ENCODE results near the gene UVRAG.

DNA sequence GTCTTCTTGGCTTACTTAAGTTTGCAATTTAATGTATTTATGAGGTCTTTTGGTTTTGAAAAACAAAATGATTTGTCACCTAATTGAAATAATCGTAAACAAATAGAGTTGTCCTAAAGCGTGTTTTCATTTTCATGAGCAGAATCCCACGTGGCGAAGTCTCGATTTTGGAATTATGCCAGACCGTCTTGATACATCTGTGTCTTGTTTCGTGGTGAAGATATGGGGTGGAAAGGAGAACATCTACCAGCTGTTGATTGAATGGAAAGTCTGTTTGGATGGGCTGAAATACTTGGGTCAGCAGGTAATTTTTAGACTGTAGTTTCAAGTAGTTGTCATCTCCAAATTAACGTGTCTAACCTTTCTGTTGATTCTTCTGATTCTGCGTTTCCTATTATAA is 64.7 kb downstream of the UVRAG start:
- TF ChIP-seq, protein P1, sequence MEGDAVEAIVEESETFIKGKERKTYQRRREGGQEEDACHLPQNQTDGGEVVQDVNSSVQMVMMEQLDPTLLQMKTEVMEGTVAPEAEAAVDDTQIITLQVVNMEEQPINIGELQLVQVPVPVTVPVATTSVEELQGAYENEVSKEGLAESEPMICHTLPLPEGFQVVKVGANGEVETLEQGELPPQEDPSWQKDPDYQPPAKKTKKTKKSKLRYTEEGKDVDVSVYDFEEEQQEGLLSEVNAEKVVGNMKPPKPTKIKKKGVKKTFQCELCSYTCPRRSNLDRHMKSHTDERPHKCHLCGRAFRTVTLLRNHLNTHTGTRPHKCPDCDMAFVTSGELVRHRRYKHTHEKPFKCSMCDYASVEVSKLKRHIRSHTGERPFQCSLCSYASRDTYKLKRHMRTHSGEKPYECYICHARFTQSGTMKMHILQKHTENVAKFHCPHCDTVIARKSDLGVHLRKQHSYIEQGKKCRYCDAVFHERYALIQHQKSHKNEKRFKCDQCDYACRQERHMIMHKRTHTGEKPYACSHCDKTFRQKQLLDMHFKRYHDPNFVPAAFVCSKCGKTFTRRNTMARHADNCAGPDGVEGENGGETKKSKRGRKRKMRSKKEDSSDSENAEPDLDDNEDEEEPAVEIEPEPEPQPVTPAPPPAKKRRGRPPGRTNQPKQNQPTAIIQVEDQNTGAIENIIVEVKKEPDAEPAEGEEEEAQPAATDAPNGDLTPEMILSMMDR (IDR thresholded peaks at IDR 0.05) = no peak
- TF ChIP-seq POLR2A (IDR thresholded peaks at IDR 0.05) (no peak), EP300 (IDR thresholded peaks at IDR 0.05) (no peak)

All from ovary (tissue), 3 donors.